HepG2 (cell line): Measurements from ENCODE around the gene CPVL. TPM values are rescaled to one million over a fixed set of nuclear protein-coding genes. Genes with fewer than 3 reads are reported as not detected.

Experiments used
- ATAC-seq: fragments of 200-7000 bp; cut with Tn5 transposase; 3 replicates; pipeline ENCODE4 v1.9.1; 2020; ENCODE audit warnings: mild to moderate bottlenecking, moderate library complexity
- BruUV-seq: library from RNA; stranded (reverse); fragments of 400-500 nt; replicated peaks from 2 replicates; lab custom pipeline; 2021; lab: Mats Ljungman, UMichigan
- CTCF ChIA-PET: fragments of 300-600 bp; formaldehyde crosslinking; extraction: SDS; loops from one replicate; lab custom pipeline; 2021; ENCODE audit warnings: low total read pairs, inconsistent platforms, low intra/inter-chr PET ratio; lab: Yijun Ruan, JAX
- POLR2A ChIA-PET: fragments of 350-600 bp; sonication (Branson Sonifier 250); formaldehyde crosslinking; loops from one replicate; lab custom pipeline; 2020; ENCODE audit warnings: antibody characterized with exemption, inconsistent platforms; lab: Yijun Ruan, JAX
- DNase-seq: peaks from one replicate; pipeline ENCODE4 v3.0.0-alpha.2; 2015; ENCODE audit warnings: low spot score
- FAIRE-seq: peaks from 3 replicates; lab custom pipeline; 2011; peaks lifted over from hg19 to GRCh38; lab: Jason Lieb, UNC
- H2AFZ ChIP-seq: one replicate; pipeline ENCODE4 v1.6.1; 2011; ENCODE audit warnings: low read length, inconsistent platforms
- H3K27ac ChIP-seq: fragments of 300-600 bp; 3 replicates; pipeline ENCODE4 v1.8.0; 2011; ENCODE audit warnings: mixed run types, mild to moderate bottlenecking, mixed read lengths, low read length, inconsistent platforms; ENCODE audit not compliant: insufficient read depth; ENCODE audit errors: extremely low read length
- H3K27me3 ChIP-seq, 2 experiments: fragments of 200-600 bp in 1 of 2; 2 replicates in 1 of 2; 3 replicates in 1 of 2; pipeline versions ENCODE4 v1.6.0 to v1.8.0; 2011; ENCODE audit warnings: low read length in 2 of 2, mild to moderate bottlenecking in 2 of 2, moderate library complexity in 2 of 2, inconsistent platforms in 1 of 2; ENCODE audit not compliant: insufficient read depth in 2 of 2, control insufficient read depth in 1 of 2
- H3K36me3 ChIP-seq, 2 experiments: fragments of 200-600 bp in 1 of 2; replicated peaks in 1 of 2; 2 replicates in 1 of 2; 3 replicates in 1 of 2; pipeline versions ENCODE4 v1.5.1 to v1.8.0; 2011; ENCODE audit warnings: low read length in 2 of 2, inconsistent platforms in 1 of 2; ENCODE audit not compliant: insufficient read depth in 2 of 2, control insufficient read depth in 1 of 2
- H3K4me1 ChIP-seq: 2 replicates; pipeline ENCODE4 v1.5.1; 2012; ENCODE audit warnings: low read length, inconsistent platforms; ENCODE audit not compliant: insufficient read depth
- H3K4me2 ChIP-seq: 2 replicates; pipeline ENCODE4 v1.6.0; 2011; ENCODE audit warnings: low read depth, low read length, inconsistent platforms
- H3K4me3 ChIP-seq, 3 experiments: fragments of 200-600 bp in 1 of 3; sonication (generic), shearing (Covaris generic) in 1 of 3; replicated peaks in 1 of 3; 2 replicates each; pipeline ENCODE4 v1.5.1; 2011 to 2016; ENCODE audit warnings: low read length in 3 of 3, inconsistent platforms in 2 of 3, low read depth in 2 of 3, mild to moderate bottlenecking in 2 of 3, control low read depth in 1 of 3, mixed read lengths in 1 of 3; ENCODE audit not compliant: insufficient read depth in 1 of 3
- H3K79me2 ChIP-seq: one replicate; pipeline ENCODE4 v1.6.1; 2011; ENCODE audit warnings: low read length, inconsistent platforms; ENCODE audit not compliant: insufficient read depth
- H3K9ac ChIP-seq: 2 replicates; pipeline ENCODE4 v1.6.0; 2011; ENCODE audit warnings: mild to moderate bottlenecking, low read depth, low read length, inconsistent platforms; ENCODE audit not compliant: insufficient read depth
- H3K9me3 ChIP-seq: 2 replicates; pipeline ENCODE4 v1.5.1; 2012; ENCODE audit warnings: mild to moderate bottlenecking, low read length
- H4K20me1 ChIP-seq: 2 replicates; pipeline ENCODE4 v1.6.0; 2011; ENCODE audit warnings: inconsistent platforms, mild to moderate bottlenecking, low read length, moderate library complexity; ENCODE audit not compliant: insufficient read depth
- BATF2 ChIP-seq: sonication (generic); formaldehyde crosslinking; IDR thresholded peaks from 2 replicates; pipeline ENCODE4 v1.8.0; 2022; ENCODE audit warnings: mild to moderate bottlenecking, missing genetic modification reagents, moderate library complexity
- BRD4 ChIP-seq: sonication (generic); formaldehyde crosslinking; IDR thresholded peaks from 2 replicates; pipeline ENCODE4 v1.4.0; 2020; ENCODE audit warnings: missing genetic modification reagents
- DRAP1 ChIP-seq: IDR thresholded peaks from 2 replicates; pipeline ENCODE4 v1.6.1; 2016; ENCODE audit warnings: missing genetic modification reagents, missing compliant biosample characterization
- EZH2 ChIP-seq: conservative IDR thresholded peaks from 2 replicates; pipeline ENCODE4 v1.6.1; 2012; ENCODE audit warnings: mild to moderate bottlenecking, low read depth, low read length, moderate library complexity
- HMGA1 ChIP-seq: sonication (generic); formaldehyde crosslinking; conservative IDR thresholded peaks from 2 replicates; pipeline ENCODE4 v1.4.0; 2020; ENCODE audit warnings: missing genetic modification reagents
- HOMEZ ChIP-seq: IDR thresholded peaks from 2 replicates; pipeline ENCODE4 v1.6.1; 2016; ENCODE audit warnings: low read depth
- JARID2 ChIP-seq: sonication (generic); formaldehyde crosslinking; IDR thresholded peaks from 2 replicates; pipeline ENCODE4 v1.8.1; 2023; ENCODE audit warnings: missing genetic modification reagents, inconsistent platforms; ENCODE audit not compliant: insufficient replicate concordance
- MIER2 ChIP-seq: IDR thresholded peaks from 2 replicates; pipeline ENCODE4 v1.6.1; 2016; ENCODE audit warnings: missing biosample characterization, missing genetic modification reagents
- NFKBIZ ChIP-seq: IDR thresholded peaks from 2 replicates; pipeline ENCODE4 v1.6.1; 2018; ENCODE audit warnings: missing genetic modification reagents, missing compliant biosample characterization
- PLRG1 ChIP-seq: fragments of 450-650 bp; conservative IDR thresholded peaks from 2 replicates; pipeline ENCODE4 v1.6.1; 2016
- ZBED4 ChIP-seq: sonication (generic); formaldehyde crosslinking; IDR thresholded peaks from 2 replicates; pipeline ENCODE4 v1.4.0; 2020; ENCODE audit warnings: missing genetic modification reagents, borderline replicate concordance
- ZBTB2 ChIP-seq: sonication (generic); formaldehyde crosslinking; IDR thresholded peaks from 2 replicates; pipeline ENCODE4 v1.8.0; 2022; ENCODE audit warnings: low read depth, missing genetic modification reagents
- ZFP82 ChIP-seq: sonication (generic); formaldehyde crosslinking; IDR thresholded peaks from 2 replicates; pipeline ENCODE4 v1.5.1; 2020; ENCODE audit warnings: mild to moderate bottlenecking, missing genetic modification reagents, borderline replicate concordance
- ZMYM2 ChIP-seq: sonication (generic); formaldehyde crosslinking; IDR thresholded peaks from 2 replicates; pipeline ENCODE4 v1.8.0; 2022; ENCODE audit warnings: mild to moderate bottlenecking, missing genetic modification reagents
- ZNF644 ChIP-seq: IDR thresholded peaks from 2 replicates; pipeline ENCODE4 v1.6.1; 2016; ENCODE audit warnings: low read depth
- ZNF773 ChIP-seq: sonication (generic); formaldehyde crosslinking; IDR thresholded peaks from 2 replicates; pipeline ENCODE4 v1.4.0; 2020; ENCODE audit warnings: missing genetic modification reagents, borderline replicate concordance
- ZZZ3 ChIP-seq: sonication (generic); formaldehyde crosslinking; IDR thresholded peaks from 2 replicates; pipeline ENCODE4 v1.4.0; 2020; ENCODE audit warnings: missing genetic modification reagents, mild to moderate bottlenecking, borderline replicate concordance
- WGBS: methylation state at CpG from one replicate; pipeline ENCODE4 v1.1.6; 2017; ENCODE audit warnings: low lambda C conversion rate; 5-methylcytosine and 5-hydroxymethylcytosine counted together
- in situ Hi-C: cut with HindIII; loops from 2 replicates; pipeline ENCODE4 v1.10.0; 2017; ENCODE audit warnings: low pct_unique_long_range_greater_than_20kb; ENCODE audit not compliant: extremely low pct_ligation_motif_present
- intact Hi-C: fragments of 100-400 bp; cut with micrococcal nuclease; formaldehyde crosslinking; loops from one replicate; pipeline ENCODE4 v1.10.0; 2022; ENCODE audit not compliant: unreplicated experiment
- polyA plus RNA-seq, 8 experiments: library from polyadenylated mRNA; depleted of rRNA in 3 of 8; stranded (reverse) in 7 of 8; unstranded in 1 of 8; fragments of >200 nt; fragmentation: Illumina TruSeq in 4 of 8; extraction: Trizol in 4 of 8; gene quantifications; 2 replicates each; pipeline versions ENCODE4 v1.2.1 to v1.2.3, GENCODE V29; 2011 to 2016; ENCODE audit warnings: low read depth in 4 of 8, missing spikeins in 1 of 8, mixed read lengths in 1 of 8; ENCODE audit not compliant: insufficient read depth in 1 of 8
- total RNA-seq, 5 experiments: library from RNA; depleted of rRNA; stranded (reverse); fragments of >200 nt; fragmentation: Illumina TruSeq; extraction: Trizol; gene quantifications; 2 replicates each; pipeline ENCODE4 v1.2.3, GENCODE V29; 2016; ENCODE audit warnings: low read depth in 1 of 5

The CPVL gene
- total and polyA plus RNA-seq, 2 of the 13 experiments (the other 11 are each of a cell fraction or from before 2014, with no cell fraction given), result 59.2 to 294 TPM

- DNase-seq, result no peak
- in situ Hi-C loops, result no loop called here
- TF ChIP-seq MIER2 (CRISPR knock-in tag), result no peak
- no peak for TF ChIP-seq EZH2
- no peak for TF ChIP-seq DRAP1
- no peak for TF ChIP-seq HOMEZ (CRISPR knock-in tag)
- TF ChIP-seq HMGA1 (CRISPR knock-in tag), result no peak
- TF ChIP-seq PLRG1, result no peak
- TF ChIP-seq ZBED4 (CRISPR knock-in tag), result no peak
- TF ChIP-seq ZNF773 (CRISPR knock-in tag), result no peak
- no peak for TF ChIP-seq ZBTB2 (CRISPR knock-in tag)
- no peak for TF ChIP-seq NFKBIZ (CRISPR knock-in tag)
- no peak for TF ChIP-seq BATF2 (CRISPR knock-in tag)
- TF ChIP-seq ZMYM2 (CRISPR knock-in tag), result no peak
- no peak for TF ChIP-seq ZNF644 (CRISPR knock-in tag)
- TF ChIP-seq JARID2, result no peak
- no peak for TF ChIP-seq BRD4 (CRISPR knock-in tag)
- no peak for TF ChIP-seq ZFP82
- TF ChIP-seq ZZZ3 (CRISPR knock-in tag), result no peak
Measured at GRCh38 chr7:29045258-29046086, 100.9 kb downstream of the CPVL start.

More at GRCh38 chr7:29045258-29046086, 100.9 kb downstream of the CPVL start:
- 97% methylated on average over 4 of the region's 4 CpGs for WGBS
- Histone ChIP-seq H3K79me2 (no peaks in the 10 kb centered on the region), H2AFZ (no peak overlapping the region), H3K36me3 (no peaks in the 10 kb centered on the region), H3K9ac (no peak overlapping the region), H3K4me1 (no peaks in the 10 kb centered on the region), H3K4me3 (no peak overlapping the region), H3K27me3 (no peaks in the 10 kb centered on the region), H3K27ac (no peak overlapping the region), H3K4me2 (no peak overlapping the region), H3K9me3 (no peaks in the 10 kb centered on the region), H4K20me1 (no peaks in the 10 kb centered on the region)
- POLR2A ChIA-PET, result no interaction called here
- no TSS peak for BruUV-seq
- CTCF ChIA-PET, result no interaction called here
- ATAC-seq (no peak), FAIRE-seq (no peak)
- intact Hi-C loops, result no loop called here
